Motor neuron (in vitro differentiated cells): ENCODE data around the gene SLC25A26. TPM values are rescaled to one million over a fixed set of nuclear protein-coding genes. Genes with fewer than 3 reads are reported as not detected.
"Not testable (repeated sequence)": the region's sequence is repeated elsewhere in the genome, so short reads cannot be mapped to it uniquely, and the experiment has no call there.

ENCODE experiments used
- ATAC-seq, 8 experiments: fragments of 200-7000 bp; cut with Tn5 transposase; replicated peaks in 6 of 8; 2 replicates each; pipeline ENCODE4 v1.8.0; 2021; ENCODE audit warnings: mild to moderate bottlenecking in 8 of 8, moderate library complexity in 8 of 8
- H3K27ac ChIP-seq, 2 donors: fragments of 250-450 bp; sonication (Bioruptor Pico); 2 replicates each; pipeline ENCODE4 v1.9.0; 2021; ENCODE audit warnings: antibody characterized with exemption in 2 of 2, mild to moderate bottlenecking in 2 of 2, moderate library complexity in 1 of 2
- H3K4me1 ChIP-seq, 2 donors: fragments of 250-450 bp; sonication (Bioruptor Pico); replicated peaks in 1 of 2; 2 replicates each; pipeline ENCODE4 v1.6.1; 2021; ENCODE audit warnings: antibody characterized with exemption in 2 of 2, mild to moderate bottlenecking in 2 of 2, moderate library complexity in 1 of 2
- H3K4me3 ChIP-seq, 5 donors: fragments of 250-450 bp; sonication (Bioruptor Pico); 2 replicates each; pipeline ENCODE4 v1.9.0; 2021; ENCODE audit warnings: antibody characterized with exemption in 5 of 5, mild to moderate bottlenecking in 5 of 5, moderate library complexity in 4 of 5
- WGBS, 10 experiments: fragments of 450-650 bp; shearing (Covaris generic); methylation state at CpG; one replicate each; pipeline ENCODE4 v1.0.0; 2022; 5-methylcytosine and 5-hydroxymethylcytosine counted together
- in situ Hi-C, 9 experiments: fragments of 400-800 bp; cut with MboI; loops; one replicate each; pipeline ENCODE4 v1.15.0; 2021; ENCODE audit warnings: low sequenced_read_pairs in 9 of 9, low pct_unique_long_range_greater_than_20kb in 2 of 9; ENCODE audit not compliant: unreplicated experiment in 9 of 9
- total RNA-seq, 8 experiments: library from RNA; unstranded; fragments of 300-600 nt; gene quantifications; 2 replicates each; pipeline versions ENCODE4 v1.2.3 to v1.2.4, GENCODE V29; 2022

Gene SLC25A26
- total RNA-seq, 8 experiments from 2014 or later: 13.7 to 26.7 (median 19.4) TPM

GRCh38 chr3:66276705-66277274 is 56.0 kb downstream of the SLC25A26 start:
- WGBS, 10 experiments: 0 to 13% (median 0%) methylated on average over 1 to 3 of the region's 3 CpGs
- Histone ChIP-seq H3K4me3 (no peak overlapping the region), H3K4me1 (no peaks in the 10 kb centered on the region), H3K27ac (no peak overlapping the region)
- in situ Hi-C loops: loop anchor here in 7 of 9 experiments (5.0 to 25.0 kb wide), 4 partner anchors 118 to 546 kb away; no protein-coding TSS in a partner anchor
- ATAC-seq: peak in 4 of 8 experiments; percentile 43 to 74 (median 62)

GRCh38 chr3:66279168-66279567 is 58.4 kb downstream of the SLC25A26 start:
- no peaks in the 10 kb centered on the region for H3K4me1 ChIP-seq
- WGBS, 10 experiments: 83 to 100% (median 100%) methylated on average over 1 of the region's 1 CpG; no CpG with 5 or more reads in 3 of the 10 experiments
- no peak overlapping the region for H3K27ac ChIP-seq
- no peak for ATAC-seq
- in situ Hi-C loops: loop anchor here in 7 of 9 experiments (5.0 to 25.0 kb wide), 4 partner anchors 116 to 543 kb away; no protein-coding TSS in a partner anchor
- no peak overlapping the region for H3K4me3 ChIP-seq

GRCh38 chr3:66280304-66280703 is 59.5 kb downstream of the SLC25A26 start:
- in situ Hi-C loops: loop anchor here in 3 of 9 experiments (25.0 kb wide), 1 partner anchor 532 kb away; no protein-coding TSS in a partner anchor
- Histone ChIP-seq H3K27ac (no peak overlapping the region), H3K4me1 (no peaks in the 10 kb centered on the region), H3K4me3 (no peak overlapping the region)
- no peak for ATAC-seq
- 37 to 100% (median 82%) methylated on average over 2 to 3 of the region's 3 CpGs; no CpG with 5 or more reads in 2 of the 10 experiments for WGBS, 10 experiments

GRCh38 chr3:66291922-66292321 is 71.1 kb downstream of the SLC25A26 start:
- not testable (repeated sequence) for H3K4me1 ChIP-seq, ATAC-seq, H3K27ac ChIP-seq, H3K4me3 ChIP-seq
- in situ Hi-C loops: loop anchor here in 3 of 9 experiments (25.0 kb wide), 1 partner anchor 520 kb away; no protein-coding TSS in a partner anchor
- 60 to 95% (median 89%) methylated on average over 1 to 4 of the region's 4 CpGs; no CpG with 5 or more reads in 1 of the 10 experiments for WGBS, 10 experiments

GRCh38 chr3:66297260-66297873 is 76.6 kb downstream of the SLC25A26 start:
- Histone ChIP-seq H3K27ac (no peak overlapping the region), H3K4me3 (no peak overlapping the region), H3K4me1 (peaks cover 3 to 11% of the 10 kb centered on the region in 2 donors)
- in situ Hi-C loops: loop anchor here in 3 of 9 experiments (25.0 kb wide), 1 partner anchor 515 kb away; no protein-coding TSS in a partner anchor
- peak in 2 of 8 experiments; percentile 26 to 51 for ATAC-seq
- WGBS, 10 experiments: 83 to 100% (median 93%) methylated on average over 1 to 2 of the region's 2 CpGs; no CpG with 5 or more reads in 1 of the 10 experiments

- H3K27ac ChIP-seq: no peak overlapping the region
- H3K4me1 ChIP-seq: peaks cover 3 to 11% of the 10 kb centered on the region in 2 donors
- peak in 2 of 8 experiments; percentile 94 to 96 for ATAC-seq
- WGBS, 10 experiments: 6 to 95% (median 80%) methylated on average over 1 to 2 of the region's 2 CpGs; no CpG with 5 or more reads in 1 of the 10 experiments
- no peak overlapping the region for H3K4me3 ChIP-seq
- in situ Hi-C loops: loop anchor here in 3 of 9 experiments (25.0 kb wide), 1 partner anchor 514 kb away; no protein-coding TSS in a partner anchor
Observed at GRCh38 chr3:66297900-66298299, 77.1 kb downstream of the SLC25A26 start.

GRCh38 chr3:66298591-66298990 is 77.8 kb downstream of the SLC25A26 start:
- in situ Hi-C loops: loop anchor here in 3 of 9 experiments (25.0 kb wide), 1 partner anchor 514 kb away; no protein-coding TSS in a partner anchor
- WGBS, 10 experiments: 11 to 100% (median 78%) methylated on average over 1 of the region's 1 CpG; no CpG with 5 or more reads in 1 of the 10 experiments

GRCh38 chr3:66299085-66299484 is 78.3 kb downstream of the SLC25A26 start:
- ATAC-seq, H3K4me1 ChIP-seq, H3K27ac ChIP-seq, H3K4me3 ChIP-seq: not testable (repeated sequence)
- in situ Hi-C loops: loop anchor here in 3 of 9 experiments (25.0 kb wide), 1 partner anchor 513 kb away; no protein-coding TSS in a partner anchor
- 35 to 100% (median 92%) methylated on average over 1 to 6 of the region's 7 CpGs; no CpG with 5 or more reads in 2 of the 10 experiments for WGBS, 10 experiments

More at GRCh38 chr3:66298591-66298990, 77.8 kb downstream of the SLC25A26 start:
- peaks cover 3 to 10% of the 10 kb centered on the region in 2 donors for H3K4me1 ChIP-seq
- ATAC-seq: no peak
- H3K27ac ChIP-seq: no peak overlapping the region
- H3K4me3 ChIP-seq: no peak overlapping the region

GRCh38 chr3:66299891-66300290 is 79.1 kb downstream of the SLC25A26 start:
- no peak for ATAC-seq
- in situ Hi-C loops: loop anchor here in 3 of 9 experiments (25.0 kb wide), 1 partner anchor 512 kb away; no protein-coding TSS in a partner anchor
- H3K27ac ChIP-seq: no peak overlapping the region
- H3K4me3 ChIP-seq: no peak overlapping the region
- H3K4me1 ChIP-seq: peaks cover 3 to 6% of the 10 kb centered on the region in 2 donors
- 22 to 66% (median 48%) methylated on average over 2 to 4 of the region's 4 CpGs for WGBS, 10 experiments

- in situ Hi-C loops: no loop called here
- H3K4me3 ChIP-seq: no peak overlapping the region
- no peak overlapping the region for H3K27ac ChIP-seq
- 38 to 100% (median 93%) methylated on average over 1 to 3 of the region's 3 CpGs; no CpG with 5 or more reads in 2 of the 10 experiments for WGBS, 10 experiments
- ATAC-seq: no peak
- H3K4me1 ChIP-seq: peaks cover 3 to 6% of the 10 kb centered on the region in 2 donors
Observed at GRCh38 chr3:66302288-66302687, 81.5 kb downstream of the SLC25A26 start.

- H3K27ac ChIP-seq: no peak overlapping the region
- 78 to 100% (median 88%) methylated on average over 1 to 3 of the region's 3 CpGs; no CpG with 5 or more reads in 4 of the 10 experiments for WGBS, 10 experiments
- no peak for ATAC-seq
- peaks cover 0 to 6% of the 10 kb centered on the region in 2 donors for H3K4me1 ChIP-seq
- H3K4me3 ChIP-seq: no peak overlapping the region
- in situ Hi-C loops: no loop called here
Observed at GRCh38 chr3:66303491-66303901, 82.7 kb downstream of the SLC25A26 start.

GRCh38 chr3:66304293-66304692 is 83.5 kb downstream of the SLC25A26 start:
- Histone ChIP-seq H3K27ac (no peak overlapping the region), H3K4me3 (no peak overlapping the region), H3K4me1 (peaks cover 0 to 6% of the 10 kb centered on the region in 2 donors)
- in situ Hi-C loops: no loop called here
- 0 to 100% (median 87%) methylated on average over 1 to 3 of the region's 3 CpGs; no CpG with 5 or more reads in 1 of the 10 experiments for WGBS, 10 experiments
- no peak for ATAC-seq

GRCh38 chr3:66306086-66306485 is 85.3 kb downstream of the SLC25A26 start:
- 60 to 100% (median 94%) methylated on average over 1 to 7 of the region's 7 CpGs for WGBS, 10 experiments
- H3K27ac ChIP-seq, H3K4me3 ChIP-seq, H3K4me1 ChIP-seq, ATAC-seq, in situ Hi-C loops: not testable (repeated sequence)
